Measurements from ENCODE around the gene XAF1.
A peak's percentile ranks its signal among the peaks of the same experiment; 100 is the strongest.

The XAF1 gene

DNA sequence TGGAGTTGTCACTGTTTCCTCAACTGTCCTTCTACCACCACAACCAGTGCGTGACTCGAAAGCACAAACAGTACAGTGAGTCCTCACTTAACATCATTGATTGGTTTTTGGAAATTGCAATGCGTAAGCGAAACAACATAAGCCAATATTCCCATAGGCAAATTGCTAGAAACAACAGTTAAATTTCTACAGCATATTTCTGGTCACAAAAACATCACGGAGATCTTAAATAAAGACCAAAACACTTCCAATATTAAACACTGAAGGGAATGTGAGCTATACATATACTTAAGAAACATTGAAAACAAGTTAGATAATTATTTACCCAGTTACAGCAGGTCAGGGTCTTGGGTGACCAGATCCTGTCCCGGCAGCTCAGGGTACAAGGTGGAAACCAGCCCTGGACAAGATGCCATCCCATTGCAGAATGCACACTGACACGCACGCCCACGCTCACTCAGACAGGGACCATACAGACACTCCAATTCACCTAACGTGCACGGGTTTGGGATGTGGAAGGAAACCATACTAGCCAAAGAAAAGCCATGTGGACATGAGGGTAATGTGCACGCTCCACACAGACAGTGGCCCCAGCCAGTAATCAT is 47.4 kb upstream of the XAF1 start:
- Histone ChIP-seq H3K9ac (ENCODE audit: low read length) (no peak overlapping the region), H4K20me1 (ENCODE audit: insufficient read depth, low read length) (no peaks in the 10 kb centered on the region), H3K27me3 (ENCODE audit: insufficient read depth, low read length) (no peaks in the 10 kb centered on the region), H3K79me2 (ENCODE audit: insufficient read depth, low read length) (no peaks in the 10 kb centered on the region), H3K4me1 (ENCODE audit: insufficient read depth, low read length, severe bottlenecking) (no peaks in the 10 kb centered on the region), H3K9me2 (ENCODE audit: low read depth, low read length) (no peaks in the 10 kb centered on the region), H3F3A (ENCODE audit: insufficient read depth, low read length) (no peaks in the 10 kb centered on the region), H3K4me3 (ENCODE audit: low read depth, low read length, poor library complexity, severe bottlenecking) (no peak overlapping the region), H2AFZ (ENCODE audit: low read length) (no peak overlapping the region), H3K27ac (ENCODE audit: low read depth, low read length, poor library complexity, severe bottlenecking) (no peak overlapping the region), H3K9me3 (ENCODE audit: low read length) (no peaks in the 10 kb centered on the region), H3K36me3 (ENCODE audit: insufficient read depth, low read length) (no peaks in the 10 kb centered on the region), H3K4me2 (ENCODE audit: low read length) (no peak overlapping the region)
- no peak for TF ChIP-seq EZH2 (IDR thresholded peaks at IDR 0.05; ENCODE audit: borderline replicate concordance, low read length)
- TF ChIP-seq, protein P1, sequence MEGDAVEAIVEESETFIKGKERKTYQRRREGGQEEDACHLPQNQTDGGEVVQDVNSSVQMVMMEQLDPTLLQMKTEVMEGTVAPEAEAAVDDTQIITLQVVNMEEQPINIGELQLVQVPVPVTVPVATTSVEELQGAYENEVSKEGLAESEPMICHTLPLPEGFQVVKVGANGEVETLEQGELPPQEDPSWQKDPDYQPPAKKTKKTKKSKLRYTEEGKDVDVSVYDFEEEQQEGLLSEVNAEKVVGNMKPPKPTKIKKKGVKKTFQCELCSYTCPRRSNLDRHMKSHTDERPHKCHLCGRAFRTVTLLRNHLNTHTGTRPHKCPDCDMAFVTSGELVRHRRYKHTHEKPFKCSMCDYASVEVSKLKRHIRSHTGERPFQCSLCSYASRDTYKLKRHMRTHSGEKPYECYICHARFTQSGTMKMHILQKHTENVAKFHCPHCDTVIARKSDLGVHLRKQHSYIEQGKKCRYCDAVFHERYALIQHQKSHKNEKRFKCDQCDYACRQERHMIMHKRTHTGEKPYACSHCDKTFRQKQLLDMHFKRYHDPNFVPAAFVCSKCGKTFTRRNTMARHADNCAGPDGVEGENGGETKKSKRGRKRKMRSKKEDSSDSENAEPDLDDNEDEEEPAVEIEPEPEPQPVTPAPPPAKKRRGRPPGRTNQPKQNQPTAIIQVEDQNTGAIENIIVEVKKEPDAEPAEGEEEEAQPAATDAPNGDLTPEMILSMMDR (IDR thresholded peaks at IDR 0.05; ENCODE audit: low read length): no peak

DNA sequence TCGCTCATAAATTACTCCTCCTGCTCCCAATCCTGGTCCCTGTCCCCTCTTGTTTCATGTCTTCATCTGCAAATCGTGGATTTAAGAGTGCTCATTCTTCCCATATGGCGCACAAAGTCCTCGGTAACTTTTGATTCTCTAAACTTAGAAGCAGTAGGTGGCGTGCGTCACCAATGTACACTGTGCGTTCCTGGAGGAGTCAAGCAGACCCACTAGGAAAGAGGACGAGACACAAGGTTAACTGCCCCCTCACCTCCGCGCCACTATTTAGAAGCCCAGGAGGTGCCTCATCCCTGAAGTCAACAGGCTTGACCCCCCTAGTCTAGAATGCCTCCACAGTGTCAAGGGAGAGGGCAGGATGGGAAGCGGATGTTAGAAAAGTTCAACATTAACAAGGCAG is 45.5 kb upstream of the XAF1 start:
- Histone ChIP-seq H3K79me2 (ENCODE audit: insufficient read depth, low read length) (no peaks in the 10 kb centered on the region), H3K27ac (ENCODE audit: low read depth, low read length, poor library complexity, severe bottlenecking) (no peak overlapping the region), H3K4me3 (ENCODE audit: low read depth, low read length, poor library complexity, severe bottlenecking) (no peak overlapping the region), H3K36me3 (ENCODE audit: insufficient read depth, low read length) (no peaks in the 10 kb centered on the region), H3K9ac (ENCODE audit: low read length) (no peak overlapping the region), H3K9me3 (ENCODE audit: low read length) (no peaks in the 10 kb centered on the region), H3K9me2 (ENCODE audit: low read depth, low read length) (no peaks in the 10 kb centered on the region), H3K4me1 (ENCODE audit: insufficient read depth, low read length, severe bottlenecking) (no peaks in the 10 kb centered on the region), H3K27me3 (ENCODE audit: insufficient read depth, low read length) (no peaks in the 10 kb centered on the region), H3K4me2 (ENCODE audit: low read length) (no peak overlapping the region), H4K20me1 (ENCODE audit: insufficient read depth, low read length) (no peaks in the 10 kb centered on the region), H2AFZ (ENCODE audit: low read length) (no peak overlapping the region), H3F3A (ENCODE audit: insufficient read depth, low read length) (no peaks in the 10 kb centered on the region)
- no peak for TF ChIP-seq EZH2 (IDR thresholded peaks at IDR 0.05; ENCODE audit: borderline replicate concordance, low read length)
- TF ChIP-seq, protein P1 (IDR thresholded peaks at IDR 0.05; ENCODE audit: low read length): peak; percentile 10; the same call in 1 of the 2 replicates

DNA sequence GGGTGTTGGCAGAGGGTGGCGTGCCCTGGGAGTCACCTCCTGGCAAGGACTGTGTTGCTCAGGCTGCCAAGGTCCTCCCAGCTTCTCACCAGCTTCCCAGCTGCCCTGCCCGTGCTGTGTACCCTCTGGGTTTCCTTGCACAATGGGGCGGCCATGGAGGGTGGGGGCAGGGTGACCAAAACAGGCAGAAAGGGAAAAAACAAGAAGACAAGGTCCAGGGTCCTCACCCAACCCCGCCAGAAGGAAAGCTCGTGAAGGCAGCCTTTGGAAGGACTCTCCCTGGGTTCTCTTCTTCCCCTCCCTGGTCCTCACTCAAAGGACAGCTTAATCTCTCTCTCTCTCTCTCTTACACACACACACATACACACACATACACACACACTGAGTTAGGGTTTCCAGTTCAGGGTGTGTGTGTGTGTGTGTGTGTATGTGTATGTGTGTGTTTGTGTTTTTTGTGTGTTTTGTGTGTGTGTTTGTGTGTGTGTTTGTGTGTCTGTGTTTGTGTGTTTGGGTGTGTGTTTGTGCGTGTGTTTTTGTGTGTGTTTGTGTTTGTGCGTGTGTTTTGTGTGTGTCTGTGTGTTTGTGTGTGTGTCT is 44.7 kb upstream of the XAF1 start:
- Histone ChIP-seq H4K20me1 (ENCODE audit: insufficient read depth, low read length) (no peaks in the 10 kb centered on the region), H3K27ac (ENCODE audit: low read depth, low read length, poor library complexity, severe bottlenecking) (no peak overlapping the region), H3K4me2 (ENCODE audit: low read length) (no peak overlapping the region)

More for the DNA sequence above, 44.7 kb upstream of the XAF1 start:
- H3K79me2 ChIP-seq (ENCODE audit: insufficient read depth, low read length): no peaks in the 10 kb centered on the region
- no peak overlapping the region for H3K4me3 ChIP-seq (ENCODE audit: low read depth, low read length, poor library complexity, severe bottlenecking)
- H3K4me1 ChIP-seq (ENCODE audit: insufficient read depth, low read length, severe bottlenecking): no peaks in the 10 kb centered on the region
- H3K9ac ChIP-seq (ENCODE audit: low read length): no peak overlapping the region
- no peaks in the 10 kb centered on the region for H3K9me3 ChIP-seq (ENCODE audit: low read length)
- no peaks in the 10 kb centered on the region for H3K36me3 ChIP-seq (ENCODE audit: insufficient read depth, low read length)
- TF ChIP-seq, protein P1 (IDR thresholded peaks at IDR 0.05; ENCODE audit: low read length): no peak
- no peak for TF ChIP-seq EZH2 (IDR thresholded peaks at IDR 0.05; ENCODE audit: borderline replicate concordance, low read length)
- no peaks in the 10 kb centered on the region for H3K27me3 ChIP-seq (ENCODE audit: insufficient read depth, low read length)
- H2AFZ ChIP-seq (ENCODE audit: low read length): no peak overlapping the region
- H3K9me2 ChIP-seq (ENCODE audit: low read depth, low read length): no peaks in the 10 kb centered on the region
- H3F3A ChIP-seq (ENCODE audit: insufficient read depth, low read length): no peaks in the 10 kb centered on the region

Data from OCI-LY1 (cell line).